ENCODE data around the gene FBLN2.

GRCh38 chr3:13651057-13651400 lies 102.1 kb downstream of the FBLN2 start:
- TF ChIP-seq EP300 (IDR thresholded peaks at IDR 0.05) (no peak), CTCF (IDR thresholded peaks at IDR 0.05) (no peak)

Data from suprapubic skin (tissue), 3 donors.